CD4-positive, alpha-beta T cell (primary cell): ENCODE results near the gene ANO4. TPM values are rescaled to one million over a fixed set of nuclear protein-coding genes. Genes with fewer than 3 reads are reported as not detected.

Source experiments
- ATAC-seq: fragments of 200-7000 bp; cut with Tn5 transposase; one replicate; pipeline ENCODE4 v1.10.0; 2022; ENCODE audit warnings: mild to moderate bottlenecking; ENCODE audit not compliant: poor library complexity
- CTCF ChIA-PET: fragments of 350-600 bp; sonication (Branson Sonifier 250); formaldehyde crosslinking; loops from one replicate; lab custom pipeline; 2021; ENCODE audit warnings: antibody characterized with exemption, inconsistent platforms; lab: Charles Lee
- POLR2A ChIA-PET: fragments of 350-600 bp; sonication (Branson Sonifier 250); formaldehyde crosslinking; loops from one replicate; lab custom pipeline; 2021; ENCODE audit warnings: antibody characterized with exemption, inconsistent platforms; lab: Charles Lee
- DNase-seq, 14 experiments: peaks; one replicate each; pipeline ENCODE4 v3.0.0-alpha.2; 2013 to 2020; ENCODE audit warnings: mixed read lengths in 2 of 14
- H3K27ac ChIP-seq, 2 donors: one replicate each; pipeline versions ENCODE4 v1.5.1 to v1.7.0; 2013; ENCODE audit warnings: low read length in 2 of 2, low read depth in 1 of 2, mild to moderate bottlenecking in 1 of 2
- H3K27me3 ChIP-seq, 2 experiments: 1 replicate in 1 of 2; 2 replicates in 1 of 2; pipeline versions ENCODE4 v1.6.1 to v1.7.0; 2013; ENCODE audit warnings: low read length in 2 of 2, control low read depth in 1 of 2, mild to moderate bottlenecking in 1 of 2, moderate library complexity in 1 of 2; ENCODE audit not compliant: insufficient read depth in 2 of 2, control insufficient read depth in 1 of 2
- H3K36me3 ChIP-seq: one replicate; pipeline ENCODE4 v1.6.1; 2013; ENCODE audit warnings: low read length, control low read depth; ENCODE audit not compliant: insufficient read depth
- H3K4me1 ChIP-seq: one replicate; pipeline ENCODE4 v1.6.1; 2013; ENCODE audit warnings: low read length, control low read depth; ENCODE audit not compliant: insufficient read depth
- H3K4me3 ChIP-seq: one replicate; pipeline ENCODE4 v1.5.1; 2013; ENCODE audit warnings: mild to moderate bottlenecking, low read length, moderate library complexity
- H3K9me3 ChIP-seq, 2 experiments: 1 replicate in 1 of 2; 2 replicates in 1 of 2; pipeline versions ENCODE4 v1.6.1 to v1.7.0; 2013; ENCODE audit warnings: low read length in 2 of 2, mild to moderate bottlenecking in 2 of 2, control low read depth in 1 of 2, moderate library complexity in 1 of 2; ENCODE audit not compliant: control insufficient read depth in 1 of 2, insufficient read depth in 1 of 2
- H3K27ac Mint-ChIP-seq: one replicate; pipeline ENCODE4 v1.8.0; 2020; ENCODE audit warnings: mixed read lengths
- H3K27me3 Mint-ChIP-seq: one replicate; pipeline ENCODE4 v1.8.0; 2021; ENCODE audit warnings: mixed read lengths
- H3K36me3 Mint-ChIP-seq: one replicate; pipeline ENCODE4 v1.8.0; 2021; ENCODE audit warnings: low read depth, mixed read lengths
- H3K4me1 Mint-ChIP-seq: one replicate; pipeline ENCODE4 v1.8.0; 2021; ENCODE audit warnings: low read depth, mixed read lengths
- H3K4me3 Mint-ChIP-seq: one replicate; pipeline ENCODE4 v1.8.0; 2020; ENCODE audit warnings: mild to moderate bottlenecking, mixed read lengths
- H3K9me3 Mint-ChIP-seq: one replicate; pipeline ENCODE4 v1.8.0; 2020; ENCODE audit warnings: mixed read lengths
- intact Hi-C, 2 experiments: fragments of 100-400 bp; cut with DNase I in 1 of 2; cut with micrococcal nuclease in 1 of 2; formaldehyde crosslinking; loops; one replicate each; pipeline versions ENCODE4 v1.15.1 to v1.9.0; 2023 to 2025; cut with DNase I, micrococcal nuclease
- total RNA-seq, 174 experiments: library from RNA in 2 of 174; stranded (reverse) in 2 of 174; gene quantifications; one replicate each; pipeline ENCODE4 v1.2.3 and lab custom pipeline; 2021 to 2026
- TF ChIP-seq, protein P1 (sequence below): fragments of 200-600 bp; IDR thresholded peaks from one replicate; pipeline ENCODE4 v1.8.0; 2022; ENCODE audit warnings: antibody characterized with exemption, mild to moderate bottlenecking

Gene ANO4
- total RNA-seq, 2 experiments from 2014 or later = not detected

- DNase-seq = no peak
- ChIA-PET CTCF (no interaction called here), POLR2A (no interaction called here)
- Mint-ChIP-seq H3K27me3 (no peaks in the 10 kb centered on the region), H3K4me3 (no peak overlapping the region), H3K4me1 (no peaks in the 10 kb centered on the region), H3K27ac (no peak overlapping the region), H3K9me3 (peaks cover 3% of the 10 kb centered on the region), H3K36me3 (no peaks in the 10 kb centered on the region)
- Histone ChIP-seq H3K36me3 (no peaks in the 10 kb centered on the region), H3K4me1 (no peaks in the 10 kb centered on the region), H3K27ac (no peak overlapping the region), H3K9me3 (peaks cover 0 to 4% of the 10 kb centered on the region in 2 experiments), H3K4me3 (no peak overlapping the region), H3K27me3 (no peaks in the 10 kb centered on the region)
- intact Hi-C loops = no loop called here
- ATAC-seq = no peak
- TF ChIP-seq, protein P1, sequence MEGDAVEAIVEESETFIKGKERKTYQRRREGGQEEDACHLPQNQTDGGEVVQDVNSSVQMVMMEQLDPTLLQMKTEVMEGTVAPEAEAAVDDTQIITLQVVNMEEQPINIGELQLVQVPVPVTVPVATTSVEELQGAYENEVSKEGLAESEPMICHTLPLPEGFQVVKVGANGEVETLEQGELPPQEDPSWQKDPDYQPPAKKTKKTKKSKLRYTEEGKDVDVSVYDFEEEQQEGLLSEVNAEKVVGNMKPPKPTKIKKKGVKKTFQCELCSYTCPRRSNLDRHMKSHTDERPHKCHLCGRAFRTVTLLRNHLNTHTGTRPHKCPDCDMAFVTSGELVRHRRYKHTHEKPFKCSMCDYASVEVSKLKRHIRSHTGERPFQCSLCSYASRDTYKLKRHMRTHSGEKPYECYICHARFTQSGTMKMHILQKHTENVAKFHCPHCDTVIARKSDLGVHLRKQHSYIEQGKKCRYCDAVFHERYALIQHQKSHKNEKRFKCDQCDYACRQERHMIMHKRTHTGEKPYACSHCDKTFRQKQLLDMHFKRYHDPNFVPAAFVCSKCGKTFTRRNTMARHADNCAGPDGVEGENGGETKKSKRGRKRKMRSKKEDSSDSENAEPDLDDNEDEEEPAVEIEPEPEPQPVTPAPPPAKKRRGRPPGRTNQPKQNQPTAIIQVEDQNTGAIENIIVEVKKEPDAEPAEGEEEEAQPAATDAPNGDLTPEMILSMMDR = no peak
These were observed 273.8 kb downstream of the ANO4 start for GRCh38 chr12:101068402-101068801.

DNA sequence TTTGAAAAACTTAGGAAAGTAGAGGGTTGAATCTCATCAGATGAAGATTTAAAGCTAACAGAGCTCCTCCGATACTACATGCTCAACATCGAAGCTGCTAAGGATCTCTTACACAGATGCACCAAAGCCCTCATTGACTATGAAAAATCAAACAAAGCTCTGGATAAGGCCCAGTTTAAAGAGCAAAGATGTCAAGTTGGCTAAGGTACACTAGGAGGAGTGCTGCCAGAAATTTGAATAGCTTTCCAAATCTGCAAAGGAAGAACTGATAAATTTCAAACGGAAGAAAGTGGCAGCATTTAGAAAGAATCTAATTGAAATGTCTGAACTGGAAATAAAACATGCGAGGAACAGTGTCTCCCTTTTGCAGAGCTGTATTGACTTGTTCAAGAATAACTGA is 274.3 kb downstream of the ANO4 start:
- Mint-ChIP-seq H3K9me3 (peaks cover 3% of the 10 kb centered on the region), H3K27me3 (no peaks in the 10 kb centered on the region), H3K4me1 (no peaks in the 10 kb centered on the region), H3K27ac (no peak overlapping the region), H3K4me3 (no peak overlapping the region), H3K36me3 (no peaks in the 10 kb centered on the region)
- ATAC-seq = no peak
- POLR2A ChIA-PET = no interaction called here
- Histone ChIP-seq H3K4me3 (no peak overlapping the region), H3K27ac (no peak overlapping the region), H3K27me3 (no peaks in the 10 kb centered on the region), H3K36me3 (no peaks in the 10 kb centered on the region), H3K9me3 (peaks cover 0 to 4% of the 10 kb centered on the region in 2 experiments), H3K4me1 (no peaks in the 10 kb centered on the region)
- TF ChIP-seq, protein P1 = no peak
- intact Hi-C loops = no loop called here
- CTCF ChIA-PET = no interaction called here
- DNase-seq = no peak

GRCh38 chr12:101074940-101075680 is 280.5 kb downstream of the ANO4 start:
- no peaks in the 10 kb centered on the region for H3K4me1 Mint-ChIP-seq
- ChIA-PET CTCF (interaction anchor here (0.6 kb wide), 1 partner anchor 296 kb away, joined by 3 read pairs; no protein-coding TSS in a partner anchor), POLR2A (no interaction called here)
- Histone ChIP-seq H3K4me3 (no peak overlapping the region), H3K27ac (no peak overlapping the region), H3K4me1 (no peaks in the 10 kb centered on the region), H3K27me3 (no peaks in the 10 kb centered on the region), H3K36me3 (no peaks in the 10 kb centered on the region), H3K9me3 (no peaks in the 10 kb centered on the region)
- H3K9me3 Mint-ChIP-seq = peaks cover 3% of the 10 kb centered on the region
- no peak for DNase-seq
- no peak overlapping the region for H3K27ac Mint-ChIP-seq
- no peaks in the 10 kb centered on the region for H3K27me3 Mint-ChIP-seq
- H3K36me3 Mint-ChIP-seq = no peaks in the 10 kb centered on the region
- TF ChIP-seq, protein P1 = no peak
- intact Hi-C loops = no loop called here
- ATAC-seq = no peak
- no peak overlapping the region for H3K4me3 Mint-ChIP-seq
